HEK293T (cell line): ENCODE measurements around the gene ARAP1.

Source experiments
- CTCF ChIA-PET: fragments of 350-600 bp; formaldehyde crosslinking; extraction: SDS; loops from one replicate; lab custom pipeline; 2021; ENCODE audit warnings: antibody characterized with exemption, inconsistent platforms; lab: Yijun Ruan, JAX
- POLR2A ChIA-PET: fragments of 350-600 bp; formaldehyde crosslinking; extraction: SDS; loops from one replicate; lab custom pipeline; 2020; ENCODE audit warnings: antibody characterized with exemption, inconsistent platforms; lab: Yijun Ruan, JAX
- DNase-seq: peaks from one replicate; pipeline ENCODE4 v3.0.0; 2012; ENCODE audit warnings: mixed read lengths; ENCODE audit errors: extremely low spot score
- ARNT ChIP-seq: fragments of 450-650 bp; IDR thresholded peaks from 2 replicates; pipeline ENCODE4 v1.6.1; 2017; ENCODE audit warnings: mild to moderate bottlenecking
- BHLHE40 ChIP-seq: fragments of 450-650 bp; IDR thresholded peaks from 2 replicates; pipeline ENCODE4 v1.6.1; 2016; ENCODE audit warnings: mild to moderate bottlenecking, moderate library complexity, borderline replicate concordance
- CTBP1 ChIP-seq: fragments of 450-650 bp; IDR thresholded peaks from 2 replicates; pipeline ENCODE4 v1.6.1; 2016; ENCODE audit warnings: borderline replicate concordance
- ELF4 ChIP-seq: fragments of 450-650 bp; IDR thresholded peaks from 2 replicates; pipeline ENCODE4 v1.6.1; 2017; ENCODE audit warnings: antibody characterized with exemption
- FOXA1 ChIP-seq: fragments of 450-650 bp; IDR thresholded peaks from 2 replicates; pipeline ENCODE4 v1.6.1; 2016; ENCODE audit warnings: mild to moderate bottlenecking
- FOXK2 ChIP-seq: fragments of 450-650 bp; IDR thresholded peaks from 2 replicates; pipeline ENCODE4 v1.6.1; 2016; ENCODE audit warnings: mild to moderate bottlenecking
- FOXM1 ChIP-seq: fragments of 450-650 bp; IDR thresholded peaks from 2 replicates; pipeline ENCODE4 v1.6.1; 2017; ENCODE audit warnings: mild to moderate bottlenecking, borderline replicate concordance
- HDGF ChIP-seq: fragments of 450-650 bp; IDR thresholded peaks from 2 replicates; pipeline ENCODE4 v1.6.1; 2017; ENCODE audit warnings: antibody characterized with exemption, borderline replicate concordance
- L3MBTL2 ChIP-seq: fragments of 450-650 bp; conservative IDR thresholded peaks from 2 replicates; pipeline ENCODE4 v1.6.1; 2016; ENCODE audit warnings: mild to moderate bottlenecking
- LEF1 ChIP-seq: fragments of 450-650 bp; IDR thresholded peaks from 2 replicates; pipeline ENCODE4 v1.6.1; 2017; ENCODE audit warnings: mild to moderate bottlenecking, borderline replicate concordance
- NFRKB ChIP-seq: fragments of 450-650 bp; IDR thresholded peaks from 2 replicates; pipeline ENCODE4 v1.6.1; 2016; ENCODE audit warnings: mild to moderate bottlenecking, moderate library complexity
- PKNOX1 ChIP-seq: fragments of 450-650 bp; IDR thresholded peaks from 2 replicates; pipeline ENCODE4 v1.6.1; 2016
- SP1 ChIP-seq: fragments of 450-650 bp; IDR thresholded peaks from 2 replicates; pipeline ENCODE4 v1.6.1; 2017
- SUZ12 ChIP-seq: fragments of 450-650 bp; IDR thresholded peaks from 2 replicates; pipeline ENCODE4 v1.6.1; 2016; ENCODE audit warnings: mild to moderate bottlenecking
- TARDBP ChIP-seq: fragments of 450-650 bp; IDR thresholded peaks from 2 replicates; pipeline ENCODE4 v1.6.1; 2016
- ZNF384 ChIP-seq: fragments of 450-650 bp; IDR thresholded peaks from 2 replicates; pipeline ENCODE4 v1.6.1; 2016

Gene ARAP1

GRCh38 chr11:72743321-72744221 lies 8.6 kb downstream of the ARAP1 start:
- CTCF ChIA-PET, result no interaction called here
- no peak for TF ChIP-seq ELF4
- no peak for TF ChIP-seq SP1
- TF ChIP-seq BHLHE40, result no peak
- TF ChIP-seq CTBP1, result no peak
- DNase-seq, result no peak
- POLR2A ChIA-PET, result no interaction called here

GRCh38 chr11:72742513-72743320 lies 9.5 kb downstream of the ARAP1 start:
- no peak for DNase-seq
- TF ChIP-seq ARNT (no peak), BHLHE40 (no peak), SP1 (no peak), SUZ12 (no peak), FOXA1 (no peak), FOXM1 (no peak), CTBP1 (no peak), ZNF384 (no peak), L3MBTL2 (no peak), TARDBP (no peak), HDGF (no peak)
- ChIA-PET POLR2A (no interaction called here), CTCF (no interaction called here)

- POLR2A ChIA-PET, result no interaction called here
- CTCF ChIA-PET, result interaction anchor here (1.1 kb wide), 1 partner anchor 36 kb away, joined by 3 read pairs; no protein-coding TSS in a partner anchor
Observed at GRCh38 chr11:72741849-72742512, 10.2 kb downstream of the ARAP1 start.

GRCh38 chr11:72741429-72741833 lies 10.8 kb downstream of the ARAP1 start:
- CTCF ChIA-PET, result interaction anchor here (1.1 kb wide), 1 partner anchor 37 kb away, joined by 3 read pairs; no protein-coding TSS in a partner anchor
- TF ChIP-seq SUZ12 (no peak), TARDBP (no peak), FOXK2 (no peak), L3MBTL2 (no peak), ARNT (no peak), NFRKB (no peak), BHLHE40 (no peak), CTBP1 (no peak), FOXM1 (no peak), ZNF384 (no peak), ELF4 (no peak), HDGF (no peak), PKNOX1 (no peak), LEF1 (no peak), FOXA1 (no peak), SP1 (no peak)
- POLR2A ChIA-PET, result no interaction called here
- no peak for DNase-seq

More at GRCh38 chr11:72741849-72742512, 10.2 kb downstream of the ARAP1 start:
- DNase-seq, result no peak
- TF ChIP-seq BHLHE40 (no peak), LEF1 (no peak), FOXA1 (no peak), FOXM1 (no peak), ARNT (no peak), SUZ12 (no peak), ELF4 (no peak), PKNOX1 (no peak), CTBP1 (no peak), ZNF384 (no peak), FOXK2 (no peak), HDGF (no peak), L3MBTL2 (no peak), SP1 (no peak)

- POLR2A ChIA-PET, result no interaction called here
- CTCF ChIA-PET, result interaction anchor here (1.1 kb wide), 1 partner anchor 37 kb away, joined by 3 read pairs; no protein-coding TSS in a partner anchor
- no peak for DNase-seq
- TF ChIP-seq ZNF384, result no peak
- no peak for TF ChIP-seq NFRKB
Observed at GRCh38 chr11:72740562-72741428, 11.4 kb downstream of the ARAP1 start.
